ENCODE measurements around the gene GALNT15.

DNA sequence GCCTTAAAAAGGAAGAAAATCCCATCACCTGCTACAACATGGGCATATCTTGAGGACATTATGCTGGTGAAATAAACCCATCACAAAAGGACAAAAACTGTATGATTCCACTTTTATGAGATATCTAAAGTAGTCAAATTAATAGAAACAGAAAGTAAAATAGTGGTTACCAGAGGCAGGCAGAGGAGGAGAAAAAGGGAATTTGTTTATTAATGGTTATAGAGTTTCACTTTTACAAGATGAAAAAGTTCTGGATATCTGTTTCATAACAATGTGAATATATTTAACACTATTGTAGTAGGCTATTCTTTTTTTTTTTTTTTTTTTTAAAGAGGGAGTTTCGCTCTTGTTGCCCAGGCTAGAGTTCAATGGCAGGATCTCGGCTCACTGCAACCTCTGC, 49.8 kb downstream of the GALNT15 start:
- TF ChIP-seq, protein P1, sequence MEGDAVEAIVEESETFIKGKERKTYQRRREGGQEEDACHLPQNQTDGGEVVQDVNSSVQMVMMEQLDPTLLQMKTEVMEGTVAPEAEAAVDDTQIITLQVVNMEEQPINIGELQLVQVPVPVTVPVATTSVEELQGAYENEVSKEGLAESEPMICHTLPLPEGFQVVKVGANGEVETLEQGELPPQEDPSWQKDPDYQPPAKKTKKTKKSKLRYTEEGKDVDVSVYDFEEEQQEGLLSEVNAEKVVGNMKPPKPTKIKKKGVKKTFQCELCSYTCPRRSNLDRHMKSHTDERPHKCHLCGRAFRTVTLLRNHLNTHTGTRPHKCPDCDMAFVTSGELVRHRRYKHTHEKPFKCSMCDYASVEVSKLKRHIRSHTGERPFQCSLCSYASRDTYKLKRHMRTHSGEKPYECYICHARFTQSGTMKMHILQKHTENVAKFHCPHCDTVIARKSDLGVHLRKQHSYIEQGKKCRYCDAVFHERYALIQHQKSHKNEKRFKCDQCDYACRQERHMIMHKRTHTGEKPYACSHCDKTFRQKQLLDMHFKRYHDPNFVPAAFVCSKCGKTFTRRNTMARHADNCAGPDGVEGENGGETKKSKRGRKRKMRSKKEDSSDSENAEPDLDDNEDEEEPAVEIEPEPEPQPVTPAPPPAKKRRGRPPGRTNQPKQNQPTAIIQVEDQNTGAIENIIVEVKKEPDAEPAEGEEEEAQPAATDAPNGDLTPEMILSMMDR (IDR thresholded peaks at IDR 0.05) = no peak
- TF ChIP-seq ZFX (IDR thresholded peaks at IDR 0.05; ENCODE audit: borderline replicate concordance) = no peak

Data from 22Rv1 (cell line).